Large intestine (tissue), 3 donors: ENCODE results near the gene CAMSAP3. TPM values are rescaled to one million over a fixed set of nuclear protein-coding genes. Genes with fewer than 3 reads are reported as not detected.

Source experiments
- DNase-seq, 2 donors: peaks; one replicate each; pipeline versions ENCODE4 v3.0.0 to v3.0.0-alpha.2; 2013
- H3K27ac ChIP-seq: one replicate; pipeline ENCODE4 v1.5.1; 2013; ENCODE audit warnings: low read length
- H3K27me3 ChIP-seq: 2 replicates; pipeline ENCODE4 v1.6.1; 2013; ENCODE audit warnings: low read length; ENCODE audit not compliant: control insufficient read depth, insufficient read depth
- H3K36me3 ChIP-seq: 2 replicates; pipeline ENCODE4 v1.6.1; 2013; ENCODE audit warnings: low read length; ENCODE audit not compliant: control insufficient read depth, insufficient read depth
- H3K4me1 ChIP-seq: one replicate; pipeline ENCODE4 v1.6.1; 2013; ENCODE audit warnings: low read length; ENCODE audit not compliant: control insufficient read depth, insufficient read depth
- H3K4me3 ChIP-seq: one replicate; pipeline ENCODE4 v1.5.1; 2013; ENCODE audit warnings: low read length
- H3K9me3 ChIP-seq: one replicate; pipeline ENCODE4 v1.6.1; 2013; ENCODE audit warnings: mild to moderate bottlenecking, low read depth, low read length, moderate library complexity; ENCODE audit not compliant: control insufficient read depth
- WGBS: methylation state at CpG from one replicate; pipeline ENCODE4 v1.1.5; 2013; ENCODE audit warnings: low lambda C conversion rate; ENCODE audit not compliant: insufficient coverage; 5-methylcytosine and 5-hydroxymethylcytosine counted together
- polyA plus RNA-seq: library from polyadenylated mRNA; unstranded; fragments of 120-200 nt; gene quantifications from one replicate; pipeline ENCODE4 v1.2.1, GENCODE V29; 2013

CAMSAP3 gene
- polyA plus RNA-seq, 1 donor: 73.9 TPM

GRCh38 chr19:7633698-7634097, 38.0 kb downstream of the CAMSAP3 start, which contains the start of gene PCP2:
Gene PCP2 (minus strand): TSS chr19:7633719. CDS start chr19:7633457, 262 bp downstream.
- peaks cover 7% of the 10 kb centered on the region for H3K27me3 ChIP-seq
- H3K4me1 ChIP-seq: peaks cover 17% of the 10 kb centered on the region
- no CpG with 5 or more reads among the region's 2 CpGs for whole genome bisulfite sequencing
- no peak within 1 kb of the TSS for H3K27ac ChIP-seq
- H3K36me3 ChIP-seq: peaks cover 16% of the 10 kb centered on the region
- no peak within 1 kb of the TSS for H3K4me3 ChIP-seq
- DNase-seq: no peak
- no peaks in the 10 kb centered on the region for H3K9me3 ChIP-seq

GRCh38 chr19:7635670-7636069, 40.0 kb downstream of the CAMSAP3 start:
- no peak for DNase-seq
- WGBS: 50% methylated on average over 2 of the region's 6 CpGs
- Histone ChIP-seq H3K36me3 (peaks cover 21% of the 10 kb centered on the region), H3K27ac (no peak overlapping the region), H3K4me1 (peaks cover 12% of the 10 kb centered on the region), H3K9me3 (no peaks in the 10 kb centered on the region), H3K4me3 (no peak overlapping the region), H3K27me3 (peaks cover 7% of the 10 kb centered on the region)

GRCh38 chr19:7636317-7636690, 40.6 kb downstream of the CAMSAP3 start:
- no peak overlapping the region for H3K27ac ChIP-seq
- peaks cover 7% of the 10 kb centered on the region for H3K27me3 ChIP-seq
- no CpG with 5 or more reads among the region's 16 CpGs for WGBS
- H3K9me3 ChIP-seq: no peaks in the 10 kb centered on the region
- DNase-seq: no peak
- no peak overlapping the region for H3K4me3 ChIP-seq
- H3K36me3 ChIP-seq: peaks cover 21% of the 10 kb centered on the region
- H3K4me1 ChIP-seq: peaks cover 9% of the 10 kb centered on the region

- H3K4me3 ChIP-seq: peak within 1 kb of the TSS; percentile 86
- DNase-seq: peak; percentile 64 to 74
- WGBS: no CpG with 5 or more reads among the region's 61 CpGs
- H3K27ac ChIP-seq: peak within 1 kb of the TSS; percentile 86
- peaks cover 7% of the 10 kb centered on the region for H3K27me3 ChIP-seq
- peaks cover 9% of the 10 kb centered on the region for H3K4me1 ChIP-seq
- H3K36me3 ChIP-seq: peaks cover 21% of the 10 kb centered on the region
- H3K9me3 ChIP-seq: no peaks in the 10 kb centered on the region
These were observed 41.2 kb downstream of the CAMSAP3 start, which contains the start of gene STXBP2 for GRCh38 chr19:7636691-7637373. Gene STXBP2 (plus strand): TSS chr19:7637110. CDS start chr19:7637150, 40 bp downstream.

- Histone ChIP-seq H3K9me3 (no peaks in the 10 kb centered on the region), H3K27ac (peak overlapping the region; percentile 86), H3K27me3 (peaks cover 7% of the 10 kb centered on the region), H3K4me1 (peaks cover 9% of the 10 kb centered on the region), H3K4me3 (peak overlapping the region; percentile 86), H3K36me3 (peaks cover 15% of the 10 kb centered on the region)
- WGBS: no CpG with 5 or more reads among the region's 30 CpGs
- peak; percentile 16 to 71 for DNase-seq
These were observed 42.0 kb downstream of the CAMSAP3 start for GRCh38 chr19:7637374-7638256.

- Histone ChIP-seq H3K27me3 (peaks cover 7% of the 10 kb centered on the region), H3K9me3 (no peaks in the 10 kb centered on the region), H3K27ac (no peak overlapping the region), H3K36me3 (peaks cover 16% of the 10 kb centered on the region), H3K4me3 (no peak overlapping the region), H3K4me1 (peaks cover 9% of the 10 kb centered on the region)
- no CpG with 5 or more reads among the region's 12 CpGs for WGBS
- DNase-seq: no peak
These were observed 43.3 kb downstream of the CAMSAP3 start for GRCh38 chr19:7638802-7639465.

- peaks cover 21% of the 10 kb centered on the region for H3K36me3 ChIP-seq
- H3K4me3 ChIP-seq: no peak overlapping the region
- H3K9me3 ChIP-seq: no peaks in the 10 kb centered on the region
- peaks cover 9% of the 10 kb centered on the region for H3K4me1 ChIP-seq
- WGBS: no CpG with 5 or more reads among the region's 13 CpGs
- no peak for DNase-seq
- no peak overlapping the region for H3K27ac ChIP-seq
- peaks cover 7% of the 10 kb centered on the region for H3K27me3 ChIP-seq
These were observed 44.2 kb downstream of the CAMSAP3 start for GRCh38 chr19:7639863-7640348.

- Histone ChIP-seq H3K27me3 (peaks cover 5% of the 10 kb centered on the region), H3K4me3 (no peak overlapping the region), H3K36me3 (peaks cover 25% of the 10 kb centered on the region), H3K4me1 (peaks cover 9% of the 10 kb centered on the region), H3K9me3 (no peaks in the 10 kb centered on the region), H3K27ac (no peak overlapping the region)
- DNase-seq: no peak
- 100% methylated on average over 1 of the region's 11 CpGs for WGBS
These were observed 45.1 kb downstream of the CAMSAP3 start for GRCh38 chr19:7640803-7641202.

- no peaks in the 10 kb centered on the region for H3K9me3 ChIP-seq
- peaks cover 27% of the 10 kb centered on the region for H3K36me3 ChIP-seq
- WGBS: no CpG with 5 or more reads among the region's 43 CpGs
- H3K4me3 ChIP-seq: no peak overlapping the region
- H3K27me3 ChIP-seq: no peaks in the 10 kb centered on the region
- peaks cover 9% of the 10 kb centered on the region for H3K4me1 ChIP-seq
- no peak overlapping the region for H3K27ac ChIP-seq
- DNase-seq: no peak
These were observed 45.9 kb downstream of the CAMSAP3 start for GRCh38 chr19:7641290-7642276.
